HepG2 (cell line): ENCODE measurements around the gene PIM1. TPM values are rescaled to one million over a fixed set of nuclear protein-coding genes. Genes with fewer than 3 reads are reported as not detected.

Experiments used
- E2F1 ChIP-seq: sonication (generic); formaldehyde crosslinking; IDR thresholded peaks from 2 replicates; pipeline ENCODE4 v1.5.0; 2020; ENCODE audit warnings: missing genetic modification reagents
- HMGXB3 ChIP-seq: sonication (generic); formaldehyde crosslinking; IDR thresholded peaks from 2 replicates; pipeline ENCODE4 v1.4.0; 2020; ENCODE audit warnings: missing genetic modification reagents, borderline replicate concordance
- HNF1B ChIP-seq: sonication (generic); formaldehyde crosslinking; IDR thresholded peaks from 2 replicates; pipeline ENCODE4 v1.5.1; 2020; ENCODE audit warnings: mild to moderate bottlenecking, moderate library complexity, missing genetic modification reagents
- HOMEZ ChIP-seq: IDR thresholded peaks from 2 replicates; pipeline ENCODE4 v1.6.1; 2016; ENCODE audit warnings: low read depth
- IRF9 ChIP-seq: sonication (generic); formaldehyde crosslinking; IDR thresholded peaks from 2 replicates; pipeline ENCODE4 v1.8.0; 2022; ENCODE audit warnings: missing genetic modification reagents, mild to moderate bottlenecking, borderline replicate concordance
- MAFK ChIP-seq, 2 experiments: IDR thresholded peaks in 1 of 2; conservative IDR thresholded peaks in 1 of 2; 2 replicates each; pipeline ENCODE4 v1.6.1; 2011; ENCODE audit warnings: improper control_type of control experiment in 2 of 2, low read length in 2 of 2
- PHF5A ChIP-seq: IDR thresholded peaks from one replicate; pipeline ENCODE4 v1.6.1; 2018; ENCODE audit warnings: low read depth, missing genetic modification reagents; ENCODE audit not compliant: unreplicated experiment
- POLR2G ChIP-seq: fragments of 200-400 bp; formaldehyde crosslinking; IDR thresholded peaks from 2 replicates; pipeline ENCODE4 v1.6.1; 2018; ENCODE audit warnings: mild to moderate bottlenecking, low read depth, low read length, moderate library complexity
- SP4 ChIP-seq: sonication (generic); formaldehyde crosslinking; IDR thresholded peaks from 2 replicates; pipeline ENCODE4 v1.8.1; 2023; ENCODE audit warnings: mild to moderate bottlenecking, missing genetic modification reagents
- SP5 ChIP-seq: IDR thresholded peaks from 2 replicates; pipeline ENCODE4 v1.6.1; 2016; ENCODE audit warnings: low read depth, borderline replicate concordance
- TOE1 ChIP-seq: sonication (generic); formaldehyde crosslinking; IDR thresholded peaks from 2 replicates; pipeline ENCODE4 v1.4.0; 2020; ENCODE audit warnings: mild to moderate bottlenecking, missing genetic modification reagents
- ZBTB14 ChIP-seq: sonication (generic); formaldehyde crosslinking; IDR thresholded peaks from 2 replicates; pipeline ENCODE4 v1.4.0; 2020; ENCODE audit warnings: missing genetic modification reagents
- ZBTB34 ChIP-seq: sonication (generic); formaldehyde crosslinking; IDR thresholded peaks from 2 replicates; pipeline ENCODE4 v1.8.0; 2022; ENCODE audit warnings: mild to moderate bottlenecking, missing genetic modification reagents
- ZNF792 ChIP-seq: IDR thresholded peaks from 2 replicates; pipeline ENCODE4 v1.6.1; 2016
- polyA plus RNA-seq, 8 experiments: library from polyadenylated mRNA; depleted of rRNA in 3 of 8; stranded (reverse) in 7 of 8; unstranded in 1 of 8; fragments of >200 nt; fragmentation: Illumina TruSeq in 4 of 8; extraction: Trizol in 4 of 8; gene quantifications; 2 replicates each; pipeline versions ENCODE4 v1.2.1 to v1.2.3, GENCODE V29; 2011 to 2016; ENCODE audit warnings: low read depth in 4 of 8, missing spikeins in 1 of 8, mixed read lengths in 1 of 8; ENCODE audit not compliant: insufficient read depth in 1 of 8
- total RNA-seq, 5 experiments: library from RNA; depleted of rRNA; stranded (reverse); fragments of >200 nt; fragmentation: Illumina TruSeq; extraction: Trizol; gene quantifications; 2 replicates each; pipeline ENCODE4 v1.2.3, GENCODE V29; 2016; ENCODE audit warnings: low read depth in 1 of 5

Gene PIM1
- total and polyA plus RNA-seq, 2 of the 13 experiments (the other 11 are each of a cell fraction or from before 2014, with no cell fraction given), result 29.4 to 117 TPM

- TF ChIP-seq HOMEZ (CRISPR knock-in tag), result peak; percentile 73; the same call in 1 of the 2 replicates
- TF ChIP-seq HMGXB3 (CRISPR knock-in tag), result no peak; the same call in 1 of the 2 replicates
- TF ChIP-seq ZNF792 (CRISPR knock-in tag), result peak; percentile 97
- TF ChIP-seq IRF9 (CRISPR knock-in tag), result peak; percentile 78
- TF ChIP-seq SP5, result peak; percentile 86; the same call in 1 of the 2 replicates
- 0 out of 2 replicates have a peak, but pooled peaks have one; percentile 57 for TF ChIP-seq TOE1 (CRISPR knock-in tag)
- peak; percentile 23 to 50; a peak in 3 of 4 replicates for TF ChIP-seq MAFK (conservative IDR thresholded peaks at IDR 0.05 in 1 of 2, IDR thresholded peaks at IDR 0.05 in 1 of 2; ENCODE audit: low read length in 2 of 2)
- peak; percentile 79 for TF ChIP-seq SP4
- 0 out of 2 replicates have a peak, but pooled peaks have one; percentile 29 for TF ChIP-seq POLR2G
- TF ChIP-seq E2F1 (CRISPR knock-in tag), result no peak
- no peak for TF ChIP-seq PHF5A (CRISPR knock-in tag)
- no peak for TF ChIP-seq ZBTB14
- peak; percentile 80 for TF ChIP-seq HNF1B (CRISPR knock-in tag)
- TF ChIP-seq ZBTB34 (CRISPR knock-in tag), result 0 out of 2 replicates have a peak, but pooled peaks have one; percentile 2
Measured at GRCh38 chr6:37127961-37128862, 41.7 kb upstream of the PIM1 start (continued).
